Glutamatergic neuron (in vitro differentiated cells): ENCODE data around the gene LDLRAD3. TPM values are rescaled to one million over a fixed set of nuclear protein-coding genes. Genes with fewer than 3 reads are reported as not detected.

Experiments
- DNase-seq: peaks from one replicate; pipeline ENCODE4 v3.0.0; 2022
- H3K27ac Mint-ChIP-seq: one replicate; pipeline ENCODE4 v1.8.0; 2020; ENCODE audit warnings: mild to moderate bottlenecking, mixed read lengths, inconsistent platforms; ENCODE audit not compliant: unreplicated experiment
- H3K27me3 Mint-ChIP-seq: one replicate; pipeline ENCODE4 v1.8.0; 2020; ENCODE audit warnings: mild to moderate bottlenecking, moderate library complexity, mixed read lengths, inconsistent platforms; ENCODE audit not compliant: unreplicated experiment
- H3K36me3 Mint-ChIP-seq: one replicate; pipeline ENCODE4 v1.8.0; 2020; ENCODE audit warnings: mild to moderate bottlenecking, mixed read lengths, inconsistent platforms; ENCODE audit not compliant: unreplicated experiment
- H3K4me1 Mint-ChIP-seq: one replicate; pipeline ENCODE4 v1.8.0; 2020; ENCODE audit warnings: mild to moderate bottlenecking, low read depth, mixed read lengths, inconsistent platforms; ENCODE audit not compliant: unreplicated experiment
- H3K4me3 Mint-ChIP-seq: one replicate; pipeline ENCODE4 v1.8.0; 2020; ENCODE audit warnings: mild to moderate bottlenecking, mixed read lengths, inconsistent platforms; ENCODE audit not compliant: unreplicated experiment
- H3K9me3 Mint-ChIP-seq: one replicate; pipeline ENCODE4 v1.8.0; 2020; ENCODE audit warnings: mild to moderate bottlenecking, moderate library complexity, mixed read lengths, inconsistent platforms; ENCODE audit not compliant: unreplicated experiment
- total RNA-seq: library from RNA; stranded (reverse); fragmentation: NEBNext Ultra II Directional; extraction: Animal tissue kit (Norgen Biotek cat#: 25700); gene quantifications from one replicate; pipeline ENCODE4 v1.2.1, GENCODE V29; 2021; ENCODE audit not compliant: unreplicated experiment
- TF ChIP-seq, protein P1 (sequence below): fragments of 200-600 bp; sonication (generic); IDR thresholded peaks from one replicate; pipeline ENCODE4 v1.5.0; 2021; ENCODE audit not compliant: partially characterized antibody, unreplicated experiment

LDLRAD3 gene
- total RNA-seq, 1 donor from 2014 or later: 59.9 TPM

DNA sequence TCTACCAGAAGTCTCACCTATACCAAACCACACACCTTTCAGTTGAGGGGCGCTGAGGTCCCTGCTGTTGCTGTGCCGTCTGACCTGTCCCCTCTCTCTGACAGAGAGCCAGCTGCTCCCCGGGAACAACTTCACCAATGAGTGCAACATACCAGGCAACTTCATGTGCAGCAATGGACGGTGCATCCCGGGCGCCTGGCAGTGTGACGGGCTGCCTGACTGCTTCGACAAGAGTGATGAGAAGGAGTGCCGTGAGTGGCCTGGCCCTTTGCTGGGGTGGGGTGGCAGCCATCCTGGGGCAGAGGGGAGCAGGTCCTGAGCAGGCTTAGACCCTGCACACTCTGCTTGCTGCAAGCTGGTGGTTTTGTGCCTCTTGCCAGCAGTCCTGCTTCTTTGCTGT lies 92.1 kb downstream of the LDLRAD3 start:
- TF ChIP-seq, protein P1, sequence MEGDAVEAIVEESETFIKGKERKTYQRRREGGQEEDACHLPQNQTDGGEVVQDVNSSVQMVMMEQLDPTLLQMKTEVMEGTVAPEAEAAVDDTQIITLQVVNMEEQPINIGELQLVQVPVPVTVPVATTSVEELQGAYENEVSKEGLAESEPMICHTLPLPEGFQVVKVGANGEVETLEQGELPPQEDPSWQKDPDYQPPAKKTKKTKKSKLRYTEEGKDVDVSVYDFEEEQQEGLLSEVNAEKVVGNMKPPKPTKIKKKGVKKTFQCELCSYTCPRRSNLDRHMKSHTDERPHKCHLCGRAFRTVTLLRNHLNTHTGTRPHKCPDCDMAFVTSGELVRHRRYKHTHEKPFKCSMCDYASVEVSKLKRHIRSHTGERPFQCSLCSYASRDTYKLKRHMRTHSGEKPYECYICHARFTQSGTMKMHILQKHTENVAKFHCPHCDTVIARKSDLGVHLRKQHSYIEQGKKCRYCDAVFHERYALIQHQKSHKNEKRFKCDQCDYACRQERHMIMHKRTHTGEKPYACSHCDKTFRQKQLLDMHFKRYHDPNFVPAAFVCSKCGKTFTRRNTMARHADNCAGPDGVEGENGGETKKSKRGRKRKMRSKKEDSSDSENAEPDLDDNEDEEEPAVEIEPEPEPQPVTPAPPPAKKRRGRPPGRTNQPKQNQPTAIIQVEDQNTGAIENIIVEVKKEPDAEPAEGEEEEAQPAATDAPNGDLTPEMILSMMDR: no peak
- DNase-seq: no peak
- Mint-ChIP-seq H3K36me3 (peaks cover 19% of the 10 kb centered on the region), H3K9me3 (peaks cover 21% of the 10 kb centered on the region), H3K4me1 (peaks cover 16% of the 10 kb centered on the region), H3K4me3 (no peak overlapping the region), H3K27ac (no peak overlapping the region), H3K27me3 (peaks cover 9% of the 10 kb centered on the region)

DNA sequence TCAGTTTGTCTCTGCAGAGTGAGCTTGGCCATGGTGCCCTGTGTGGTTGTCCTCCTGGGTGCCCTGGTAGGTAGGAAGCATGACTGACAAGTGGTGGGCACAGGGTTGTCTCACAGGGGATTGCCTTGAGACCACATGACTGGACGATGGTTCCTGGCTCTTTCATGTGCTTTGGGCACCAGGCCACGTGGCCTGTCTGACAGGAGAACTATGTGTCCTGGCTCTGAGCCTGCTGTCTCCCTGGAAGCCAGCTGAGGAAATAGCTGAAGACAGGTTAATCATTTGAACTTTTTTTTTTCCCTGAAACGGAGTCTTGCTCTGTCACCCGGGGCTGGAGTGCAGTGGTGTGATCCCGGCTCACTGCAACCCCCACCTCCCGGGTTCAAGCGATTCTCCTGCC lies 93.2 kb downstream of the LDLRAD3 start:
- peaks cover 18% of the 10 kb centered on the region for H3K4me1 Mint-ChIP-seq
- peaks cover 13% of the 10 kb centered on the region for H3K9me3 Mint-ChIP-seq
- no peak for DNase-seq
- peaks cover 9% of the 10 kb centered on the region for H3K27me3 Mint-ChIP-seq
- no peak overlapping the region for H3K27ac Mint-ChIP-seq
- H3K4me3 Mint-ChIP-seq: no peak overlapping the region
- TF ChIP-seq, protein P1: no peak
- peaks cover 17% of the 10 kb centered on the region for H3K36me3 Mint-ChIP-seq

DNA sequence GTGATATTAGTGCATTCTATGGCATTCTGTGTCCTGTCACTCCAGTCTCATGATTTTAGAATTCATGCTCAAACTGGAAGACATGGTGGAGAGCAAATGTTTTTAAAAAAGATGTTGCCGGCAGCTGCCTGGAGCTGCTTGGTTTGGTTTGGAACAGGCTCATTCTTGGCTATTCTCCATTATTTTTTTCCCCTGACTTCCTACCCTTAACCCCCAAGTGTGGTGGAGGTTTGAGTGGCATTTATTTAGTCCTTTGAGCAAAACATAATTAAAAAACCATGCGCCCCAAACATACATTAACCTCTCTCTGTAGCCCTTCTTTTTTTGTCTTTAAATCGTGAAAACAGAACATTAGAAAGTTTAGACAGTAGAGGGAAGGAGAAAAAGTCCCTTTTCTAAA lies 94.7 kb downstream of the LDLRAD3 start:
- Mint-ChIP-seq H3K4me1 (peaks cover 16% of the 10 kb centered on the region), H3K9me3 (peaks cover 10% of the 10 kb centered on the region), H3K27me3 (peaks cover 7% of the 10 kb centered on the region), H3K27ac (no peak overlapping the region), H3K36me3 (peaks cover 14% of the 10 kb centered on the region), H3K4me3 (no peak overlapping the region)
- DNase-seq: no peak
- TF ChIP-seq, protein P1: no peak

DNA sequence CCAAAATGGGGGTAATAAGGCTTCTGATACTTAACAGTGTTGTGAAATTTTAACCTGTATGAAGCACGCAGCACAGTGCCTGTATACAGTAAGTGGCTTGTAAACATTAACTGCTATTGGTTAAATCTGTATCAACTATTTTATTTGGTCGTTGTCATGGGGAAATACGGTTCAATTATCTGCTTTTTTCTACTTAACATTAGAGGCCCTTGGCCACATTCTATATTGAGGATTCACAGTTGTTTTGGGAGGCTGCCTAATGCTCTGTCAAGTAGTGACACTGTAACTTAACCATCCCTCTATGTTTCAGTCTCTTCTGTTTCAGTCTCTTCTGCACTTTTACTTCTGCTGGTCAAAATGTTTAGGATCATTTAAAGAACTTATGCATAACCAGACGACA lies 95.6 kb downstream of the LDLRAD3 start:
- peaks cover 2% of the 10 kb centered on the region for H3K27me3 Mint-ChIP-seq
- peaks cover 6% of the 10 kb centered on the region for H3K36me3 Mint-ChIP-seq
- no peak for DNase-seq
- H3K4me3 Mint-ChIP-seq: no peak overlapping the region
- H3K4me1 Mint-ChIP-seq: peaks cover 16% of the 10 kb centered on the region
- H3K9me3 Mint-ChIP-seq: peaks cover 4% of the 10 kb centered on the region
- TF ChIP-seq, protein P1: no peak
- H3K27ac Mint-ChIP-seq: no peak overlapping the region

DNA sequence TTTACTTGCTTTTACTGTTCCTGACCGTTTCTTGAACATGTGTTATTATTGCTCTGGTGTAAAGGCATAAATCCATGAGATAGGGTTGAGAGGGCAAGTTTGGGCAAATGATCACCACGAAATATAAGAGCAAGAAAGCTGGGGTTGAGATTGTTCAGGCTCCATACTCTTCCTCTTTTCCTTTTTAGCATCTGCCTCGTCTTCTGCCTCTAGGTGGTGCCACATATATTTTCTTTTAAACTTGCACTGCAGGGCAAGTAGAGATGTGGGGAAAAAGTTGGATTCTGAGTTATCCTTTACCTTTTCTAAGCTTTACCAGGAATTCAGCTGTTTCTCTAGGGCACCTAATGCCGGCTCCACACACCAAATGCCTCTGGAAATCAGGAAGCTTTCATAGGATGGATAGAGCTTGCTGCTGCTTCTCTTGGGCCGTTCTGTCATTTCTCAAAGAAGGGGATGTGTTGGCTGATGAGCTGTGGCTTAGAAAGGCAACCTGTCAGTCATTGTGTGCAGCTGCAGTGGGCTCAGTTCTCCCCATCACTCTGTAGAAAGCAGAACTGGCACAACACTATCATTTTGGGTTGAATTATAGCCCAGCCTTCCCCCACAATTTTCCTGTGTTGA lies 98.2 kb downstream of the LDLRAD3 start:
- Mint-ChIP-seq H3K4me1 (peaks cover 16% of the 10 kb centered on the region), H3K9me3 (peaks cover 5% of the 10 kb centered on the region), H3K27me3 (peaks cover 2% of the 10 kb centered on the region), H3K4me3 (no peak overlapping the region), H3K36me3 (no peaks in the 10 kb centered on the region), H3K27ac (no peak overlapping the region)
- TF ChIP-seq, protein P1: no peak
- DNase-seq: no peak
